Stimulated activated CD8-positive, alpha-beta memory T cell treated with anti-CD3 and anti-CD28 coated beads, Interleukin-2, amount 100 ng/mL, for 48 hours (primary cell): ENCODE results near the gene STAG2.

Experiments
- DNase-seq, 2 donors: peaks; one replicate each; pipeline ENCODE4 v3.0.0-alpha.2; 2020; ENCODE audit warnings: low read depth in 2 of 2

STAG2 gene

DNA sequence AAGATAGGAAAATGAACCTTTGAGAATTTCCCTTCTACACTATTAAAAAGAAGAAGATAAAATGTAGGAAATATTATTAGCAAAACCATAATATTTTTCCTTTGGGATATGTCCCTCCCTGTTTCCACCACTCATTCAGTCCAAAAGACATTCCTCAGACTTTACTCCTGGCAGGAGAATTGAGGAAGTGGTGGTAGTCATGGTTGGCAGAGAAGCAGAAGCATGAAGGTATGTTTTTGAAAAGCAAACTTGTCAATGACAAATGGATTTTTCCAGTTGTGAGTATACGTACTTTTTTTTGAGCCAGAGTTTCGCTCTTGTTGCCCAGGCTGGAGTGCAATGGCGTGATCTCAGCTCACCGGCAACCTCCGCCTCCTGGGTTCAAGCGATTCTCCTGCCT, 13.7 kb downstream of the STAG2 start:
- DNase-seq = no peak

DNA sequence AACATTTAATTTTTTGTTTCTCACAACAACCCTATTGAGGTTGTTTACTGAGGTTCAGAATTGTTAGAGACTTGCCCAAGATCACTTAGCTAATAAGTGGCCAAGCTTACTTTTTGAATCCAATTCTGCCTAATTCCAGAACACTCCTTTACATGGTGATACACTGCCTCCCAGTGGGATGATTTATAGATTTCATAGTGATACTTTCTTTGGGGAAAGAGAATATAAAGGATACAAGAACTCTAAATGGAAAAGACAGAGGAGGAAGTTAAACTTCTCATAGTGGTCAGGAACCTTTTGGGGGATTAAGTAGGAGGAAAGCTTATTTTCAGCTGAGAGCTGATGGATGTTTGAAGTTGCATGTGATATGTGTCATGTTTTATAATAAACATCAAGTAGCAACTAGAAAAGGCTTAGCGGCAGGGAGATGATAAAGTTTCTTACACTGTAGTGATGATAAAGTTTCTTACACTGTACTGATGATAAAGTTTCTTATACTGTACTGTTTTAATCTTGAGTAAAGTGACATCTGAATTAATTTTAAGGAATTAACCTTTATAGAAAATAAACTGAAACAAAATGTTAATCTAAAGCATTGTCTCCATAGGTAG, 15.3 kb downstream of the STAG2 start:
- no peak for DNase-seq

DNA sequence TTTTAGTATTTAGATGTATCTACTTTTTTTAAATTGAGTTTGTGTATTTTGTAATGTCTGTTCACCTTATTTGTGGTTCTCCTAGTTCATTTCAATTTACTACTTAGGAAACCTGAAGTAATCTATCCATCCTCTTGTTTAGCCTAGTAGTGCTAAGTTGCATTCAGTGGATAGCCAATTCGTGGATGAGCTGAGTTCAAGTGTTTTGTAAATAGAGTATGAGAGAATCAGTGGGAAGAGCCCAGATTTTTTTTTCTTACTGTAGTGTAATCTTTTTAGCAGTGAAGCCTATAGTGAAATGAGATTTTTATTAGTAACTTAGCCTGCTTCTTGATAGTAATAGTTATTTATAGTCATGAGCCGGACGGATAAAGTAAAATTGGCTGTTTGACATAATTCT, 21.7 kb downstream of the STAG2 start:
- no peak for DNase-seq

- DNase-seq = no peak
Measured at GRCh38 chrX:123986377-123986776, 24.9 kb downstream of the STAG2 start.

DNA sequence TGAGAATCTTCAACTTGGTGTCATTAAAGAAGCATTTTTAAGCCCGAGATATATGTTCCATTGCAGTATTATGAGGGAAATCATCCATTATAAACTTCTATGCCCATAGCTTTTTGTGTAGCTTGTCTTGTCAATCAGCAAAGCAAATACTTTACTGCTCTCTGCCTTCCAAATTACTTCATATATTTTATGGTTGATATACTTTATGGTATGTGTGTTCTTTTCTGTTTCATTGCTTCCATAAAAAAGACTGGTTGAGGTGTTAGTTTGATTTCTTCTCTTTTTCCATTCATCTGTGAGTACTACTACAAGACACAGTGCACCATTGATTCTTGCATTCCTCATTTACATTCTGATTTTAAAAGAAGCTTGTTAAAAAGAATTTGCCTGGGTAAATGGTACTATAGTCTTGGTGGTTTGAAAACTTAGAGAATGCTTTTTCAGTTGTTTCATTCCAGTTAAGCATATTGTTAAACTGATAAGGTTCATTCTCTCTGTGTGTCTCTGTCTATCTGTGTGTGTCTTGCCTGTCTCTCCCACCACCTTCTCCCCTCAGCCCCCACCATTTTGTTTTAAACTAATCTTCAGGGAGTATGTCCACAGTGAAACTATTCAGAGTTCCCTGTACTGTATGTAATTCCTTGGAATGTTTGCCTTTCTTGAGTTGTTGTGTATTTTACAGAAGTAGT, 27.1 kb downstream of the STAG2 start:
- no peak for DNase-seq

GRCh38 chrX:123989235-123989634, 27.7 kb downstream of the STAG2 start:
- no peak for DNase-seq

GRCh38 chrX:123990169-123990568, 28.7 kb downstream of the STAG2 start:
- no peak for DNase-seq

GRCh38 chrX:123990602-123991001, 29.1 kb downstream of the STAG2 start:
- DNase-seq = no peak

GRCh38 chrX:123993326-123993725, 31.8 kb downstream of the STAG2 start:
- DNase-seq = no peak

DNA sequence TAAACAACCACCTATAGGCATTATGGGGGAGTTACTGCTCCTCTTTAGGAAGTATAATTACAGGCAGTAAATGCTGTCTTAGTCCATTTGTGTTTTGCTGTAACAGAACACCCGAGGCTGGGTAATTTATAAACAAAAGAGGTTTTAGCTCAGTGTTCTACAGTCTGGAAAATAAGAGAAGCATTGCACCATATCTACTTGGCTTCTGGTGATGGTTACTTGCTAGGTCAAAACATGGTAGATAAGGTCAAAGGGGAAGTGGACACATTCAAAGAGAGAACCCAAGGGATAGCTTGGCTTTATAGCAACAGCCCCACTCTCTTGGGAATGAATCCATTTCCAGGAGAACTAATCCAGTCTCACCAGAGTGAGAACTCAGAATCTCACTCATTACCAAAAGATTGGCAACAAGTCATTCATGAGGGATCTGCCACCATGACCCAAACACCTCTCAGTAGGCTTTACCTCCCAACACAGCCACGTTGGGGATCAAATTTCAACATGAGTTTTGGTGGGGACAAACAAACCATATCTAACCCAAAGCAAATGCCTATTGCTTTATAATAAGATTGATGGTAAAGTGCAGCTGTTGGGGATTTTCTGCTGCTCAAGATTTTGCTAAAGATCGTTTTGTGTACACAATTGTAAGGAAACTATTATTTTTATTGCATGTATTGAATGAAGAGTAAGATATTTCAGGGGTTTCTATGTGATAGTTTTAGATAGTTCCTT, 32.6 kb downstream of the STAG2 start:
- DNase-seq = no peak

GRCh38 chrX:123994730-123995129, 33.2 kb downstream of the STAG2 start:
- no peak for DNase-seq

DNA sequence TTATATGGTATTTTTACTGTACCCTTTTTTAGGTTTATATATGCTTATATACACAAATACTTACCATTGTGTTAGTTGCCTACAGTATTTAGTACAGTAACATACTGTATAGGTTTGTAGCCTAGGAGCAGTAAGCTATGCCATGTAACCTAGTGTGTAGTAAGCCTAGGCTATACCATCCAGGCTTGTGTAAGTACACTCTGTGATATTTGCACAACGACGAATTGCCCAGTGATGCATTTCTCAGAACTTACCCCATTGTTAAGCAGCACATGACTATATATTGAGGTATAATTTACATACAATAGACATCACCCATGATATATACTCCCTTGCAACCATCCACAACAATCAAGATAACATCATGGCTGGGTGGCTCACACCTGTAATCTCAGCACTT, 40.1 kb downstream of the STAG2 start:
- no peak for DNase-seq

- DNase-seq = no peak
Measured at GRCh38 chrX:124005228-124005627, 43.7 kb downstream of the STAG2 start.

- DNase-seq = no peak
Measured at GRCh38 chrX:124010157-124010556, 48.7 kb downstream of the STAG2 start.

GRCh38 chrX:124010566-124010965, 49.1 kb downstream of the STAG2 start:
- DNase-seq = no peak

- DNase-seq = no peak
Measured at GRCh38 chrX:124015721-124016120, 54.2 kb downstream of the STAG2 start.

DNA sequence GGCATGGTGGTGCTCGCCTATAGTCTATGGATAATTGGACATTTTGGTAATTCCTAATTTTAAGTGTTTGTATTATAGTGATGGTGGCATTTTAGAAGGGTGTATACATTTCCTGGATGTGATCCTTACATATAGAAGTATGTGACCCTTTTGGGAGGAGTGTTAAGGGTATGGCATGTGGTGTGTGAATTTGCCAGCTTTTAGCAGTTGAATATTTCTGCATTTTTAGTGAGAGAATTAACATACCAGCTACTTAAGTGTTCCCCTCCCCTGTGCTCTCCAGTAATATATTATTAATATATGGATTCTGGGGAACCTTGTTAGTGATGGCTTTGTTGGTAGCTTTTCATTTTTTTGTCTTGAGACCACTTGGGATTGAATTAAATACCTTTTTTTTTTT, 55.3 kb downstream of the STAG2 start:
- no peak for DNase-seq

- DNase-seq = no peak
Measured at GRCh38 chrX:124018023-124018422, 56.5 kb downstream of the STAG2 start.

DNA sequence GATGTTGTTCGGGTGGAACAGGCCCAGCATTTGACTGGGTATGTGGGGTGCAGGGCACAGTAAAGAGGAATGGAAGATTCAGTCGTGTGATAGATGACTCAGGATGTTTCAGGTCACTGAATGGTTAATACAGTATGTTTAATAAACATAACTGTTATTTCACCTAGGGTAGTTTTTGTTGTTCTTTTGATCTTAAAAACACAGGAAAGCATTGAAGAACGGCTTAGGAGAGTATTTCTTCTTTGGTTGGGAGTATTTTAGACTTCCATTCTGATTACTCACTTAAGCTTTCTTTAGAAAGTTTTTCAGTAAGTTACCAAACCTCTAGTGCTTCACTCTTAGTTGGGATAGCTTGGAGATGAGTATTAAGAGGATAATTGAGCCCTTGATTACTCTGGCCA, 62.3 kb downstream of the STAG2 start:
- DNase-seq = no peak

DNA sequence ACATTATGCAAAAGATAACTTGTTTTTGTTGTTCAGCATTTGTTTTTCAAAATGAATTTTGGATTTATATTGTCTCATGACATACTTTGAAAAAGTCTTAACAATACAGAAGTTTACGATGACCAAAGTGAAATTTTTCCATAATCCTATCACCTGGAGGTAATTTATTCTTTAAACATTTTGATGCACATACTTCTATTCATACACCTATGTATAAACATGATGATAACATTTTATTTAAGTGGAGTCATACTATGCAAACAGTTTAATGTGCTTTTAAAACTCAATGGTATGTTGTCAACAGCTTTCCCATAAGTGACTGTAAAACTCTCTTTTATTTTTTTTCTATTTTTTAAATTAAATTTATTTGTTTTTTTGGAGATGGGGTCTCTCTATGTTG, 65.0 kb downstream of the STAG2 start:
- no peak for DNase-seq

DNA sequence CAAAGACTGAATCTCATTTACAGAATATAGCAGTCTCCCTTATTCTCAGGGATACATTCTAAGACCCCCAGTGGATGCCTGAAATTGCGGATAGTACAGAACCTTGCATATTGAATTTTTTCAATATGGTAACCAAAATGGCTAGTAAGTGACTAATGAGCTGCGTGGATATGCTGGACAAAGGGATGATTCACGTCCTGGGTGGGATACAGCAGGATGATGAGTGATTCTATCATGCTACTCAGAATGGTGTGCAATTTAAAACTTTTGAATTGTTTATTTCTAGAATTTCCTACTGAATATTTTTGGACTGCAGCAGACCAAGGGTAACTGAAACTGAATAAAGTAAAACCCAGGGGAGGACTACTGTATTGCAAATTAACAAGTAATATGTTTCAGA, 66.7 kb downstream of the STAG2 start:
- DNase-seq = no peak

- DNase-seq = no peak
Measured at GRCh38 chrX:124030520-124030919, 69.0 kb downstream of the STAG2 start.

- no peak for DNase-seq
Measured at GRCh38 chrX:124033821-124034220, 72.3 kb downstream of the STAG2 start.
